ENCODE data around the gene TMEM8B.

The TMEM8B gene

DNA sequence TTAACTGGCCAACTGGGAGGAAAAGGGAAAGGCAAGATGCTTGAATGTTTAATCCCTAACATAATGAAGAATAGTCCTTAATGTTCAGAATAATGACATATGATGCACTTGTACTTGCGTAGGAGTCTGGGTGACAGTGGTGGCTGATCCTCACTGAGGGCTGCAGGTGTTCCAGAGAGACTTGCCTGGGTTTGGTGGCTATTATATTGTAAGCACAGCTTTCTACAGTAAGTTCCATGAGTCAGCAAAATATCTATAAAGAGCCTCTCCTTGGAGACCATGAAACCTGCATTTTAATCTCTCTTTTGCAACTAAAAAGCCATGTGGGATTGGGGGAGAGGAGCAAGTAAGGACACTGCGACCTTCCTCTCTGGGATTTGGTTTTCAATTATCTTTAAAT is 39.5 kb upstream of the TMEM8B start:
- H3K79me2 ChIP-seq (ENCODE audit: control insufficient read depth, low read length), result no peaks in the 10 kb centered on the region
- no peaks in the 10 kb centered on the region for H3K9me3 ChIP-seq (ENCODE audit: control insufficient read depth, insufficient read depth, low read length)
- H3K9me2 ChIP-seq (replicated peaks; ENCODE audit: control insufficient read depth, low read length), result no peaks in the 10 kb centered on the region
- H3K4me1 ChIP-seq (ENCODE audit: control insufficient read depth, low read length), result no peaks in the 10 kb centered on the region
- H3F3A ChIP-seq (ENCODE audit: control insufficient read depth, insufficient read depth), result no peaks in the 10 kb centered on the region
- no peak overlapping the region for H3K27ac ChIP-seq (ENCODE audit: low read depth, low read length)
- no peak overlapping the region for H3K4me3 ChIP-seq (ENCODE audit: low read length)
- no peaks in the 10 kb centered on the region for H4K20me1 ChIP-seq (ENCODE audit: control insufficient read depth, insufficient read depth, low read depth, low read length)
- no peaks in the 10 kb centered on the region for H3K27me3 ChIP-seq (ENCODE audit: control insufficient read depth, low read length)
- TF ChIP-seq CTCF (IDR thresholded peaks at IDR 0.05; ENCODE audit: low read depth, low read length, poor library complexity, severe bottlenecking) (no peak), EZH2phosphoT487 (IDR thresholded peaks at IDR 0.05; ENCODE audit: borderline replicate concordance, low read length) (no peak)
- no peaks in the 10 kb centered on the region for H3K36me3 ChIP-seq (ENCODE audit: control insufficient read depth, low read length)
- H3K4me2 ChIP-seq (ENCODE audit: low read length), result no peak overlapping the region

- Histone ChIP-seq H3K9me3 (ENCODE audit: control insufficient read depth, insufficient read depth, low read length) (no peaks in the 10 kb centered on the region), H3K27ac (ENCODE audit: low read depth, low read length) (no peak overlapping the region), H3K4me2 (ENCODE audit: low read length) (no peak overlapping the region), H4K20me1 (ENCODE audit: control insufficient read depth, insufficient read depth, low read depth, low read length) (no peaks in the 10 kb centered on the region), H3K36me3 (ENCODE audit: control insufficient read depth, low read length) (no peaks in the 10 kb centered on the region), H3K27me3 (ENCODE audit: control insufficient read depth, low read length) (no peaks in the 10 kb centered on the region), H3F3A (ENCODE audit: control insufficient read depth, insufficient read depth) (no peaks in the 10 kb centered on the region), H3K4me3 (ENCODE audit: low read length) (no peak overlapping the region), H3K4me1 (ENCODE audit: control insufficient read depth, low read length) (no peaks in the 10 kb centered on the region), H3K9me2 (replicated peaks; ENCODE audit: control insufficient read depth, low read length) (no peaks in the 10 kb centered on the region), H3K79me2 (ENCODE audit: control insufficient read depth, low read length) (no peaks in the 10 kb centered on the region)
- TF ChIP-seq CTCF (IDR thresholded peaks at IDR 0.05; ENCODE audit: low read depth, low read length, poor library complexity, severe bottlenecking) (no peak), EZH2phosphoT487 (IDR thresholded peaks at IDR 0.05; ENCODE audit: borderline replicate concordance, low read length) (no peak)
These were observed 39.0 kb upstream of the TMEM8B start for GRCh38 chr9:35790025-35790384.

- TF ChIP-seq CTCF (IDR thresholded peaks at IDR 0.05; ENCODE audit: low read depth, low read length, poor library complexity, severe bottlenecking) (peak; percentile 94), EZH2phosphoT487 (IDR thresholded peaks at IDR 0.05; ENCODE audit: borderline replicate concordance, low read length) (no peak)
- no peak overlapping the region for H3K27ac ChIP-seq (ENCODE audit: low read depth, low read length)
- H3K36me3 ChIP-seq (ENCODE audit: control insufficient read depth, low read length), result no peaks in the 10 kb centered on the region
- H3K9me3 ChIP-seq (ENCODE audit: control insufficient read depth, insufficient read depth, low read length), result no peaks in the 10 kb centered on the region
- no peaks in the 10 kb centered on the region for H3F3A ChIP-seq (ENCODE audit: control insufficient read depth, insufficient read depth)
- no peaks in the 10 kb centered on the region for H3K4me1 ChIP-seq (ENCODE audit: control insufficient read depth, low read length)
- H3K9me2 ChIP-seq (replicated peaks; ENCODE audit: control insufficient read depth, low read length), result no peaks in the 10 kb centered on the region
- no peak overlapping the region for H3K4me2 ChIP-seq (ENCODE audit: low read length)
- H4K20me1 ChIP-seq (ENCODE audit: control insufficient read depth, insufficient read depth, low read depth, low read length), result no peaks in the 10 kb centered on the region
- no peak overlapping the region for H3K4me3 ChIP-seq (ENCODE audit: low read length)
- no peaks in the 10 kb centered on the region for H3K27me3 ChIP-seq (ENCODE audit: control insufficient read depth, low read length)
- no peaks in the 10 kb centered on the region for H3K79me2 ChIP-seq (ENCODE audit: control insufficient read depth, low read length)
These were observed 38.4 kb upstream of the TMEM8B start for GRCh38 chr9:35790385-35791296.

Data from DOHH2 (cell line).